Esophagus muscularis mucosa (tissue), 3 donors: ENCODE measurements around the gene AIG1.
"Not testable (repeated sequence)": the region's sequence is repeated elsewhere in the genome, so short reads cannot be mapped to it uniquely, and the experiment has no call there.

ENCODE experiments used
- POLR2A ChIP-seq: fragments of 450-650 bp; IDR thresholded peaks from one replicate; pipeline ENCODE4 v1.6.1; 2017; ENCODE audit warnings: antibody characterized with exemption, moderate library complexity, mild to moderate bottlenecking, low read depth
- TF ChIP-seq, protein P1 (sequence below), 3 experiments: fragments of 200-600 bp in 2 of 3; fragments of 450-650 bp in 1 of 3; sonication (generic) in 2 of 3; IDR thresholded peaks; one replicate each; pipeline ENCODE4 v1.5.1; 2017 to 2019; ENCODE audit warnings: antibody characterized with exemption in 3 of 3, mild to moderate bottlenecking in 2 of 3, moderate library complexity in 1 of 3

- not testable (repeated sequence) for TF ChIP-seq POLR2A
- TF ChIP-seq, protein P1, sequence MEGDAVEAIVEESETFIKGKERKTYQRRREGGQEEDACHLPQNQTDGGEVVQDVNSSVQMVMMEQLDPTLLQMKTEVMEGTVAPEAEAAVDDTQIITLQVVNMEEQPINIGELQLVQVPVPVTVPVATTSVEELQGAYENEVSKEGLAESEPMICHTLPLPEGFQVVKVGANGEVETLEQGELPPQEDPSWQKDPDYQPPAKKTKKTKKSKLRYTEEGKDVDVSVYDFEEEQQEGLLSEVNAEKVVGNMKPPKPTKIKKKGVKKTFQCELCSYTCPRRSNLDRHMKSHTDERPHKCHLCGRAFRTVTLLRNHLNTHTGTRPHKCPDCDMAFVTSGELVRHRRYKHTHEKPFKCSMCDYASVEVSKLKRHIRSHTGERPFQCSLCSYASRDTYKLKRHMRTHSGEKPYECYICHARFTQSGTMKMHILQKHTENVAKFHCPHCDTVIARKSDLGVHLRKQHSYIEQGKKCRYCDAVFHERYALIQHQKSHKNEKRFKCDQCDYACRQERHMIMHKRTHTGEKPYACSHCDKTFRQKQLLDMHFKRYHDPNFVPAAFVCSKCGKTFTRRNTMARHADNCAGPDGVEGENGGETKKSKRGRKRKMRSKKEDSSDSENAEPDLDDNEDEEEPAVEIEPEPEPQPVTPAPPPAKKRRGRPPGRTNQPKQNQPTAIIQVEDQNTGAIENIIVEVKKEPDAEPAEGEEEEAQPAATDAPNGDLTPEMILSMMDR (IDR thresholded peaks at IDR 0.05) = not testable (repeated sequence)
Measured at GRCh38 chr6:143020862-143021261, 39.8 kb upstream of the AIG1 start.
